Activated CD4-positive, alpha-beta T cell treated with anti-CD3 and anti-CD28 coated beads, Interleukin-2, Interleukin-6, amounts not matched to agents 100 ng/mL and 50 ng/mL, durations not matched to agents 16 hours and 8 hours (primary cell): ENCODE measurements around the gene POMT1.

Source experiments
- DNase-seq: peaks from one replicate; pipeline ENCODE4 v3.0.0-alpha.2; 2020

Gene POMT1

GRCh38 chr9:131476777-131477345 is 25.9 kb upstream of the POMT1 start:
- no peak for DNase-seq

DNA sequence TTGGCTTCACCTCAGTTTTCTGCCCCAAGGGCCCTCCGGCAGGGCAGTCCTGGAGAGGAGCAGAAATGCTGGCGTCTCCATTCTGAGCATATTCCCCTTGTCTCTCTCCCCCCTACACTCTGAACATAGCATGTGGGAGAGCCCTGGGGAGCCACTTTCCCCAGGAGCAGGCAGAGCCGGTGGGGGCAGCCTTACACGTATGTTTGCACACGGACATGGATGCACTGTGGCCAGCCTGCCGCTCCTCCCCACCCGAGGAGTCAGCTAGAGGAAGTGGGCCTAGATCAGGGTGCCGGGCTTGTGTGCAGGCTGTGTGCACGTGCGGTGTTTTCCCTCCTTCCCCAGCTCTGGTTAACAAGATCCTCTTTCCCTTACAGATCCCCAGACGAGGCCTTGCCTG is 25.4 kb upstream of the POMT1 start:
- DNase-seq: no peak

GRCh38 chr9:131477816-131478419 is 24.8 kb upstream of the POMT1 start:
- no peak for DNase-seq

DNA sequence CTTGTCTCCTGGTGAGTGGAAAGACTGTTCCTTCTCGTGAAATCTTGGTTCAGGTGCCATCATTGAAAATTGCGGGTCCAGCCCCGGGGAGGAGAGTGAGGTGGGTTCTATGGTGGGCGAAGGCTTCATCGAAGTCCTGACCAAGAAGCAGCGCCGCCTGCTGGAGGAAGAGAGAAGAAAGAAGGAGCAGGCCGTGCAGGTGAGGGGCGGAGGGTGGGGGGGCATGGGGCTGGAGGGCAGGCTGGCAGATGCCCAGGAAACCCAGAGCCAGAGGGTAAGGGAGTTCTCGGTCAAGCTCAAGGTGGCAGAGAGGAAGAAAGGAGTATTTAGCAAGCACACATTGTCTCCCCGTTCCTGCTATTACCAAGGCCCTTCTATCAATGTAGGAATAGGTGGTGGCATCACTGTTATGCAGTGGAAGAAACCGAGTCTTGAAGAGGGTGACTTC is 24.3 kb upstream of the POMT1 start:
- DNase-seq: peak; percentile 49

DNA sequence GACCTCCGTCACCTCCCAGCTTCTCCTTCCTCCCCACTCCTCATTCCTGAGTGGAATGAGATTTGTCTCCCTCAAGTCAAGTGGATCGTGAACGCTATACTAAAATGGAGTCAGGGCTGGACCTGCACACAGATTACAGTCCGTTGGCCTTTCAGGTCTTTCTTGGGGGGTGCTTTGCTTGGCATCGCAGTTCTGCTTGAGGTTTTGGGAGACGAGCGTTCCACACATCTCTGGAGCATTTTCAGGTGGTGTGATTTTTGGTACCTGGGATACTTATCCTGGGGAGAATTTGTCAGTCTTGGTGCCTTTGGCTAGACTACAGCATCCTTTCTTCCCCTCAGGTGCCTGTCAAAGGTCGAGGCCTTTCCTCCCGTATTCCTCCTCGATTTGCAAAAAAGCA is 23.8 kb upstream of the POMT1 start:
- no peak for DNase-seq

GRCh38 chr9:131480258-131480657 is 22.5 kb upstream of the POMT1 start:
- no peak for DNase-seq

DNA sequence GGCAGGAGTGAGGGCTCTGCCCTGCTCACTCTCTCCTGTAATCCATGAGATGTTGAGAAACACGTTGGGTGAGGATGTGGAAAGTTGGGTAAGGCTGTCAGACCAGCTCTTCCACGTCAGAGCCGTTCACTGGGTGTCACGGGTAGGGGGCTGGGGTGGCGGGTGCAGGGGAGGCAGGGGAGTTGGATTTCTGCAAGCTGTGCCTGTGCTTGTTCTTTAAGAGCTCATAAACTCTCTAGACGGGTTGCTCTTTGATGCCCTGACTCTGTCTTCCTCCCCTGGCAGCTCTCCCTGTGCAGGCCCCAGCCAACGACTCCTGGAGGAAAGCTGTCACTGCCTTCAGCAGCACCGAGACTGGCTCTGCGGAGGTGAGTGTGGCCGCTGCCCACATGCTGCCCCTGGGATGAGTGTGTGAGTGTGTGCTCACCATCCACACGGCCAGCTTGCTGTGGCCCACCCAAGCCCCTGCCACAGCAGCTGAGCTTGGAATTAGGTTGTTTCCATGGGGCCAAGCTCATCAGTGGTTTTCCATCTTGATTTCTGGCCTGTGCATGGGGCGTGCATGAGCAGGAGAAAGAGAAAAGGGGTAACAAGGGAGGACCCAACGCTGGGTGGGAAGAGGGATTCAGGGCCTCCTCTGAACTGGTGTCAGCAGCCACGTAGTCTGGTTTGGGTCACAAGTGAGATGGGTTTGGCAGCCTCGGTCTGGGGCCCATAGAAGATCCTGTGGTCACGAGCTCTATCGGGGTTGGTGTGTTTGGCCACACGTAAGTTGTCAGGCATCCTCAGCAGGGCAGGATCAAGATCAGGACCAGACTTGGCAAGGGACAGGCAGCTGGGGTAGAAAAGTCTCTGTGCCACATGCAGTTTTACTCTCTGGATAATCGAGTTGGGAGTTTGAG is 21.0 kb upstream of the POMT1 start:
- no peak for DNase-seq

GRCh38 chr9:131482343-131483006 is 20.2 kb upstream of the POMT1 start:
- no peak for DNase-seq

- DNase-seq: no peak
Observed at GRCh38 chr9:131483319-131484050, 19.2 kb upstream of the POMT1 start.

GRCh38 chr9:131484051-131484445 is 18.7 kb upstream of the POMT1 start:
- DNase-seq: no peak

DNA sequence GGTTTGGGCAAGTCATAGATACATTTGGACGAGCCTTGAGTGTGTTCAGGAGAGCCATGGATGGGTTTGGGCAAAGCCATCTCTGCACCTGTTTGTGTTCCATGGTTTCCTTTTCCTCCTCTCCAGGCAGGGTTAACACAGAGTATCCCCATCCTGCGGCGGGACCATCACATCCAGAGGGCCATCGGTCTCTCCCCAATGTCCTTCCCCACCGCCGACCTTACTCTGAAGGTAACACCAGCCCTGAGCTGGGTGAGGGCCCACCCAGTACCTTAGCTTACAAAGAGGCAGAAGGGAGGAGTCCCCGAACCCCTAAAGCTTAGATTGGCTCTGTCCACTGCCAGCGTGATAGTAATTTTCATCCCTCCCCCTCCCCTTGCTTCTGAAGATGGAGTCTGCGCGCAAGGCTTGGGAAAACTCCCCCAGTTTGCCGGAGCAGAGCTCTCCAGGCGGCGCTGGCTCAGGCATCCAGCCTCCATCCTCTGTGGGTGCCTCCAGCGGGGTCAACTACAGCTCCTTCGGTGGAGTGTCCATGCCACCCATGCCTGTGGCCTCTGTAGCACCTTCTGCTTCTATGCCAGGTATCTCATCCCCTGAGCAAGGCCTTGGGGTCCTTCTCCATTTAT is 18.0 kb upstream of the POMT1 start:
- no peak for DNase-seq

DNA sequence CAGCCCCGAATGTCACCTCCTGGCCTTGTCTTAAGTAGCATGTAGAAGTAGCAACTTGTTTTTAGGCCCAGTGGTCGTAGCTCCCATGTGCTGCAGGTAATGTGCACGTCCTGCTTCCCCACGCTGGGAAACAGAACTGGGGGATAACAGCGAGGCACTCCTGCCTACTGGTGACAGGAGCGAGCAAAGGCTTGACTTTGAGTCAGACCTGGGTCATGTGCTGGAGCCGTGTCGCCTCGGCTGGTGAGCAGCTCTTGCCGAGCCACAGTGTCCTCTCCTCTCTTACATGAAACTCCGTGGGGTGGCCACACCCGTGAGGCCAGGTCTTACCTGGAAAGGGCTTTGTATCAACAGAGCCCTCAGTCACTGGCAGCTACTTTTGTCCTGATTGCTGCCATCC is 17.5 kb upstream of the POMT1 start:
- no peak for DNase-seq

DNA sequence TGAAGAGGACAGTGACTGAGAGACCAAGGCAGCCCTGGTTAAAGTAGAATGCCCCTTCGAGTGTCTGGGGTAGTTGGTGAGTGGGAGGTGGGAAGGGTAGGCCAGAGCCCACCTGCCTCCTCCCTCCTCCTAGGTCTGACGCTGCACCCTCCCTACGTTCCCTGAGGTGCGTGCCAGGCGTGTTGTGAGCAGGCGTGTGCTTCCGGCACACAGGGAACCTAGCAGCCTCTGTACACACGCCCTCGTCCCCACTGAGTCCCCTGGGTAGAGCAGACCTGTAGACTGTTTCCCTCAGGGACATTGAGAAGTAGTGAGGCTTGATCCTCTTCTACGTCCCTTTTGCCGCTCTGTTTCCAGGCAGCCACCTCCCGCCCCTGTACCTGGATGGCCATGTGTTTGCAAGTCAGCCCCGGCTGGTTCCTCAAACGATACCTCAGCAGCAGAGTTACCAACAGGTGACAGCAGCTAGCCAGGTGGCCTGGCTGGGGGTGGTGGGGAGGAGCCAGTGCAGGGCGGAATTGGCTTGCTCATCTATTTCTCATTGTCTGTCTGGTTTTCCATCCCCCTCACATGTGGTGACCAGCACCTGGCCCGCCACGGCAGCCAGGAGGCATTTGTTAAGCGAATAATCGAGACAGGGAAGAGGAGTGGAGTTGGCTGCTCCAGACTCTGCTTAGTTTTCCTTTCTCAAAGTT is 16.8 kb upstream of the POMT1 start:
- DNase-seq: no peak

DNA sequence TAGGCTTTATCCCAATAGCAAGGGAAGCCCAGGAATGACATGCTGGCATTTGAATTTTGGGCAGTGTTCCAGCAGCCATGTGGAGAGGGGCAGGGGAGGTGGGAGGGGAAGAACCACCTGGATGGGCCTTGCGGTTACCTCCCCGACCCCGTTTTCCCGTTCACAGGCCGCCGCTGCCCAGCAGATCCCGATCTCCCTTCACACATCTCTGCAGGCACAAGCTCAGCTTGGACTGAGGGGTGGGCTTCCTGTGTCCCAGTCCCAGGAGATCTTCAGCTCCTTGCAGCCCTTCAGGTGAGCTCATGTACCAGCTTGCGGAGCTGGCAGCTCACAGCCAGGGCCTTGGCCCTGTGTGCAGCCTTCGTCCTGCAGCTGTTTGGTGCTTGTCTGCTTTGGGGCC is 15.7 kb upstream of the POMT1 start:
- no peak for DNase-seq

- DNase-seq: no peak
Observed at GRCh38 chr9:131487621-131488031, 15.1 kb upstream of the POMT1 start.

- DNase-seq: no peak
Observed at GRCh38 chr9:131490514-131490913, 12.2 kb upstream of the POMT1 start.

- DNase-seq: no peak
Observed at GRCh38 chr9:131491001-131491710, 11.6 kb upstream of the POMT1 start.

DNA sequence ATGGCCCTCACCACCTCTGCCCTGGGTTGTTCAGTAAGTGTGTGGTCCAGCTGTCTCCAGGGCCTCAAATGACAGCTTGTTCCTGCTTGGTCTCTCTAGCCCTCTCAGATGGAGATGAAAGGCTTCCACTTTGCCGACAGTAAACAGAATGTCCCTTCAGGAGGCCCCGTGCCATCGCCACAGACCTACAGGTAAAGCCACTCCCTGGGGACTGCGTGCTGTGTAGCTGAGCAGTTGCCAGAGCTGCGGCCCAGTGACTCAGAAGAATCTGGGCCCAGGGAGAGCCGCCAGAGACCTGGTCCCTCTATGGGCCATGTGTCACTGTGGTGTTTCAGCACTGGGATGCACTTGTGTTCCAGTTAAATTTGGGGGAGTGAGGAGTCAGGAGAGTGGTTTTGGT is 10.6 kb upstream of the POMT1 start:
- no peak for DNase-seq

DNA sequence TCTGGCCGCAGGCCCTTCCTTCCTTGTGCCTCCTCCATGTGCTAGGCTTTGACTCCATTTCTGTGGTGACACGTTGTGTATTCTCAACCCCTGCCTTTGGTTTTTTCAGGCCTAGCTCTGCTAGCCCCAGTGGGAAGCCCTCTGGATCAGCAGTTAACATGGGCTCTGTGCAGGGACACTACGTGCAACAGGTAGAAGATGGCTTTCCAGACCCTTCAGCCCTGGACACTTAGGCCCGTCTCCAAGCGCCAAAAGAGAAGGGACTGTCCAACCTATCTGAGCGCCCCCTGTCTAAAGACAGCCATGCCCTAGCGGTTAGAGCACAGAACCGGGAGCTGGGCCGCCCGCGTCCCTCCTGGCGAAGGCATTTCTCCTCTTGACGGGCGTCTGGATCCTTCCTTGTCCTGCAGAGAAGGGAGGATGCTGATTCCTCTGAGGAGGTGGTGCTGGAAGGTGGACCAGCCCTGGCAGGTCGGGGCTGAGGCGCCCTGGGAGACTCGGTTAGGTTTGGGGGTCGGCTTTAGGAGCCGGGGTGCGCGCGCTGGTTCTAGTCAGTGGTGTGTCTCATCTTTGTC is 8.3 kb upstream of the POMT1 start:
- DNase-seq: no peak

DNA sequence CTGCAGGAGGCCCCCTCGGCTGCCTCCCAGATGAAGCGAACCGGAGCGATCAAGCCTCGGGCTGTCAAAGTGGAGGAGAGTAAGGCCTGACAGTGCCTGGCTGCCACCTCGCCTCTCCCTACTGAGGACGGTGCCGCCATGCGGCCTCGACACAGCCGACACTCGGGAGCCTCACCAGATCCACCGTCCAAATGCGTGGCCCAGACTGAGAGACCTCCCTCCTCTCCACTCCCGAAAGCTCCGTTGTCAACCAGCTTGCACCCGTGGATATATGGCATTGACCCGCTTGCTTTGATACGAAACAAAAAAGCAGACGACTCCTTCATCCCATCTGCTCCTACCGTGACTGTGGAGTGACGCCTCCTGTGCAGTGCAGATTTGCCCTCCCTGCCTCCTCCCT is 6.9 kb upstream of the POMT1 start:
- DNase-seq: no peak
